GM19035 (cell line): ENCODE results near the gene CEP76.
"Not testable (repeated sequence)": the region's sequence is repeated elsewhere in the genome, so short reads cannot be mapped to it uniquely, and the experiment has no call there.

Experiments
- ATAC-seq: cut with Tn5 transposase; IDR thresholded peaks from one replicate; pipeline ENCODE4 v1.9.1; 2021; ENCODE audit not compliant: unreplicated experiment

CEP76 gene

DNA sequence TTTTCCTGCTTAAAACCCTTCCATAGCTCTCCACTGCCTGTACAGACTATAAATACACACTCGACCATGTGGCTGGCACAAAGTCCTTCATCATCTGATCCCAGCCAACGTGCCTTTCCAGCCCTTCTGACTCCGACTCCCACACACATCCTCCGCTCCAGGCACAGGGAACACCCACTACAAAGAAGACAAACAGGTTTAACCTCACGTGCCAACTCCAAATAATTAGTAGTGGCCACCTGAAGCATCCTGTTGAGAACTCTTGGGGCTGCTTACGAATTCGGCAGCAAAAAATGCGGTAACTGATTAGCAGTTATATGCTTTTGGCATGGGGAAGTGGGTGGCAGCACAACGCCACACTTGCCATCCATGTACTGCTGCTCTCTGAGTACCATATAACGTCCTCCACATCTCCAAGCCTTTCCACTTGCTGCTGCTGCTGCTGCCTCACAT is 56.7 kb downstream of the CEP76 start:
- ATAC-seq: no peak

- no peak for ATAC-seq
Measured at GRCh38 chr18:12645254-12645653, 57.3 kb downstream of the CEP76 start.

- not testable (repeated sequence) for ATAC-seq
Measured at GRCh38 chr18:12643756-12644155, 58.8 kb downstream of the CEP76 start.

DNA sequence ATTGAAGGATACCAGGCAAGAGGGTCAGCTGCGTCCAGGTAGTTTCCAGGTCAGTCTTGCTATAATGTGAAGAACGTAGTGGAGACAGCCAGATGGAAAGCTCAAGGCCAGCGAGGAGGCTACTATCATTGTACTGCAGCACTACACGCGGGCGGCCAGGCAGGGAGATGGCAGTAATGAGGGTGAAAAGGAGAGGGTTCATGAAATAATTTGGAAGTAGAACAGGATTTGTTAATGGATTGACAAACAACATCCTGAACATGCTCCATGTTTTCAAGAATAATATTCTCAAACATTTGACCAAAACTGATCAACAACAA is 61.7 kb downstream of the CEP76 start:
- no peak for ATAC-seq

DNA sequence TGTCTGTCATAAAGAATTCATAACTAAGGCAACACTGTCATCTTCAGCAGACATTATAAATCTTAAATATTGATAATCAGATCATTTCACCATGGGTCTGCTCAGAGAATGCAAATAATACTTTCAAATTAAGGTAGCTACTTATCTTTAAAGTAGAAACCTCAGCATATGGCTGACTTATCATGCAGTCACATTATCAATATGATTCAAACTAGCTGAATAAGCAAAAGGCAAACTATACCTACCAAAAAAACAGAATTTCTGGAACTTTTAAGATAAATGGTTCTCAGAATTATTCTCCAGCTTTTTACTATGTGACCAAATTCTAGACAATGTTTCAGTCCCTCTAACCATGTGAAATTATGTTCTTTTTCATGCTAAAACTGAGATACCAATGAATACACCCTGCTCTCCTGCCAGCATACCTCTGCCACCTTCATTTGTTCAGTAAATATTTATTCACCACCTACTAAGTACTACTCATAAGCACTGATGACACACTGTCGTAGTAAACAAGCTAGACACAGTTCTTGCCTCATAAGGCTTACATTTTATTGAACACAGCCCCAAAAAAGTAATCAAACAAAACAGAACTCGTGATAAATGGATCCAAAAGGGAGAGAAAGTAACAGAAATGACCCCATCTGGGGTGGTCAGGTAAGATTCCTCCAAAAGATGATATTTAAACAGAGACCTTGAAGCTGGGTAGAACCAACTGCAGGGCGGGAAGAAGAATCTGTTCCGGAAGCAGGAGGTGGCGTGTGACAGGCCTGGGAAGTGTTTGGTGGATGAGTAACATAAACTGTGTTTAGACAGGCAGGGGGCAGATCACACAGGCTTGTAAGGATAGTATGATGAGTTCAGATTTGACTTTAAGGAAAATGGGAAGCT is 62.3 kb downstream of the CEP76 start:
- no peak for ATAC-seq

GRCh38 chr18:12638644-12639124 is 63.8 kb downstream of the CEP76 start:
- ATAC-seq: no peak

GRCh38 chr18:12637901-12638643 is 64.5 kb downstream of the CEP76 start:
- ATAC-seq: no peak

DNA sequence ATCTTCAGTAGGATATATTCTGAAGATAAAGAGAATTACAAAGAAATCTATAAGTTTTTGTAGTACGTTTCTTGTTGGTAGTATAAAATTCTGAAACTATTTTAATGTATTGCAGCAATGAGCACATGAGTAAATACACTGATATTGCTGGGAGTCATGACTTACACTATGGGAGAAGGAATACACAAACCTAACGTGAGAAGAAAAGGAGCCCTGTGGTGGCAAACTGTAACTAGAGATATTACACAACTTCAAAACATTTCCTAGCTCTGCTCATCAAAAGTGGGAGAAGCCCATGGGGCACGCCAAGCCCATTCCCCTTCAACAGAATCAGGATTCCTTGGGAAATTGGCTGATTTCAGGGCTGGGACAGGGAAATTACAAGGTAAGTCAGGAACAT is 65.1 kb downstream of the CEP76 start:
- no peak for ATAC-seq

- no peak for ATAC-seq
Measured at GRCh38 chr18:12631831-12632477, 70.6 kb downstream of the CEP76 start.

DNA sequence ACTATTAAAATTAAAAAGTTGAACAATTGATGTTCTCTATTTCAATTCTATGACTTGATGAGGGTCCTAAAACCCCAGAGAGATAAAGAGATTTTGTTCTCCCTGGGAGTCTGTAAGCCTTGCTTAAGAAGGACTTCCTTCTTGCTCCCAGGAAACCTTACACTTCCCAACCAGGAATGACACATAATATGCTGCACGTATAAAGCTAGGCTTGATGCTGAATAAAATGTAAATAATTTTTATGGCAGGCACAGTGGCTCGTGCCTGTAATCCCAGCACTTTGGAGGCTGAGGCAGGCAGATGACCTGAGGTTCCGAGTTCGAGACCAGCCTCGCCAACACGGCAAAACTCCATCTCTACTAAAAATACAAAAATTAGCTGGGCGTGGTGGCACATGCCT is 72.4 kb downstream of the CEP76 start:
- no peak for ATAC-seq

DNA sequence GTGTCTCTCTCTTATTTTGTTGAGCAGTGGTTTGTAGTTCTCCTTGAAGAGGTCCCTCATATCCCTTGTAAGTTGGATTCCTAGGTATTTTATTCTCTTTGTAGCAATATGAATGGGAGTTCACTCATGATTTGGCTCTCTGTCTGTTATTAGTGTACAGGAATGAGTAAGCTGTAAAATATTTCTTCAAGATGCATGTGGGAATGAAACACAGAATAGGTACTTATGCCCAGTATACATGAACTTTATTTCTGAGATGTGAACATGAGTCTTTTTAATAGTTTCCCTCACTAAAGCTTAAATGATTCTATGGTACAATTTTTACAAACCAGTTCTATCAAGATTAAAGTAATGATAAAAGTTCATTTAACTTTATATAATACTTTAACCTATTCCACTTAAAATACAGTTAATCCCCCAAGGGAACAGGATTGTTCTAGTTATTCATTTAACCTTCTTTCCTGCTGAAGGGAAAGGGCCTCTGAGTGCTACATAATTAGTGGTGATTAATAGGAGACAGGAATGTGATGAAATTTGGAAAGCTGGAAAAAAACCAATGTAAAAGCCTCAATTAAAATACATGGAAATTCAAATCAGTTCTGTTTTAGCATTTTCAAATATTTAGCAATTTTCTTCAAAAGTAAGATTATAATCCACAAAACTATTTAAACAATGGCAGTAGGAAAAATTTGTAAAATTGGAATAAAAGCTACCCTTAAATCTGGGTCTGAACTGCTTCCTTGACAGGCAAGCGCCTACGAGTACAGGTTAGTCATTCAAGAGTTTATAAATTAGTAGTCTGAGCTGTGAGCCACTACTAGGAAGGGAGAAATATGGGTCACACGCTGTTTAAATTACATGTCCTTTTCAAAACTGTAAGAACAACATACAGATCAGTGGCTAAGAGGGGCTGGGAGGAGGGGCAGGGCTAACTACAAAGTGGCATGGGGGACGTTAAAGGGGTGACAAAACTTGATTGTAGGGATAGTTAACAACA is 73.5 kb downstream of the CEP76 start:
- no peak for ATAC-seq

DNA sequence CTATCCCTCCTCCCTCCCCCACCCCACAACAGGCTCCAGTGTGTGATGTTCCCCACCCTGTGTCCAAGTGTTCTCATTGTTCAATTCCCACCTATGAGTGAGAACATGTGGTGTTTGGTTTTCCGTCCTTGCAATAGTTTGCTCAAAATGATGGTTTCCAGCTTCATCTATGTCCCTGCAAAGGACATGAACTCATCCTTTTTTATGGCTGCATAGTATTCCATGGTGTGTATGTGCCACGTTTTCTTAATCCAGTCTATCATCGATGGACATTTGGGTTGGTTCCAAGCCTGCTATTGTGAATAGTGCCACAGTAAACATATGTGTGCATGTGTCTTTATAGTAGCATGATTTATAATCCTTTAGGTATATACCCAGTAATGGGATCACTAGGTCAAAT is 75.3 kb downstream of the CEP76 start:
- ATAC-seq: not testable (repeated sequence)

- ATAC-seq: no peak
Measured at GRCh38 chr18:12625241-12625640, 77.3 kb downstream of the CEP76 start.
